Measurements from ENCODE around the gene TRABD.

DNA sequence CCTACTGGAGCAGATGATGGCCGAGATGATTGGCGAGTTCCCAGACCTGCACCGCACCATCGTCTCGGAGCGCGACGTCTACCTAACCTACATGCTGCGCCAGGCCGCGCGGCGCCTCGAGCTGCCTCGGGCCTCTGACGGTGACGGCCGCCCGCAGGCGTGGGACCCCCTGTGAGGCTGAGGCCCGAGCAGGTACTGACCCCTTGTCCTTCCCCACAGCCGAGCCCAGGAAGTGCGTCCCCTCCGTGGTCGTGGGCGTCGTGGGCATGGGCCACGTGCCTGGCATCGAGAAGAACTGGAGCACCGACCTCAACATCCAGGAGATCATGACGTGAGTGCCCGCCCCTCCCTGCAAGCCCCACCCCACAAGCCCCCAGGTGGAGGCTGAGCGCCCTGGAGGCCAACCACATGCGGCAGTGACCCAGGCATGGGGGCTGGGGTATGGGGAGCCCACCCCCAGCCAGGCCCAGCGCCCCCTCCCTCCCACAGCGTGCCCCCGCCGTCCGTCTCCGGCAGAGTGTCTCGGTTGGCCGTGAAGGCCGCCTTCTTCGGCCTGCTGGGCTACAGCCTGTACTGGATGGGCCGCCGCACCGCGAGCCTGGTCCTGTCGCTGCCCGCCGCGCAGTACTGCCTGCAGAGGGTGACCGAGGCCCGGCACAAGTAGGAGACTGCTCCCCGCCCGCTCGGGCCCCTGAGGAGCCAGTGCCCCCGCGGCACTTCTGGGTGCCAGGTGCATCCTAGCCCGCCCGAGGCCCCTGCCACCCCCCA is 12.3 kb downstream of the TRABD start:
- TF ChIP-seq, protein P1, sequence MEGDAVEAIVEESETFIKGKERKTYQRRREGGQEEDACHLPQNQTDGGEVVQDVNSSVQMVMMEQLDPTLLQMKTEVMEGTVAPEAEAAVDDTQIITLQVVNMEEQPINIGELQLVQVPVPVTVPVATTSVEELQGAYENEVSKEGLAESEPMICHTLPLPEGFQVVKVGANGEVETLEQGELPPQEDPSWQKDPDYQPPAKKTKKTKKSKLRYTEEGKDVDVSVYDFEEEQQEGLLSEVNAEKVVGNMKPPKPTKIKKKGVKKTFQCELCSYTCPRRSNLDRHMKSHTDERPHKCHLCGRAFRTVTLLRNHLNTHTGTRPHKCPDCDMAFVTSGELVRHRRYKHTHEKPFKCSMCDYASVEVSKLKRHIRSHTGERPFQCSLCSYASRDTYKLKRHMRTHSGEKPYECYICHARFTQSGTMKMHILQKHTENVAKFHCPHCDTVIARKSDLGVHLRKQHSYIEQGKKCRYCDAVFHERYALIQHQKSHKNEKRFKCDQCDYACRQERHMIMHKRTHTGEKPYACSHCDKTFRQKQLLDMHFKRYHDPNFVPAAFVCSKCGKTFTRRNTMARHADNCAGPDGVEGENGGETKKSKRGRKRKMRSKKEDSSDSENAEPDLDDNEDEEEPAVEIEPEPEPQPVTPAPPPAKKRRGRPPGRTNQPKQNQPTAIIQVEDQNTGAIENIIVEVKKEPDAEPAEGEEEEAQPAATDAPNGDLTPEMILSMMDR (IDR thresholded peaks at IDR 0.05) = no peak
- no peak for TF ChIP-seq POLR2A (IDR thresholded peaks at IDR 0.05)

All from testis (tissue), 2 donors.